Right lobe of liver (tissue), 6 donors: ENCODE results near the gene KCNE3. TPM values are rescaled to one million over a fixed set of nuclear protein-coding genes. Genes with fewer than 3 reads are reported as not detected.

Source experiments
- ATAC-seq, 4 donors: fragments of 200-7000 bp; cut with Tn5 transposase; one replicate each; pipeline ENCODE4 v1.9.1; 2020; ENCODE audit warnings: mild to moderate bottlenecking in 4 of 4, moderate library complexity in 4 of 4
- DNase-seq, 3 donors: peaks; one replicate each; pipeline ENCODE4 v3.0.0-alpha.2; 2020
- H3K27ac ChIP-seq, 3 donors: fragments of 200-600 bp; one replicate each; pipeline ENCODE4 v1.8.0; 2022
- H3K27me3 ChIP-seq, 2 donors: fragments of 200-600 bp; one replicate each; pipeline ENCODE4 v1.8.0; 2022
- H3K36me3 ChIP-seq, 4 donors: fragments of 200-600 bp; sonication (generic) in 1 of 4; one replicate each; pipeline versions ENCODE4 v1.5.1 to v1.8.0; 2017 to 2022; ENCODE audit warnings: control low read depth in 1 of 4
- H3K4me1 ChIP-seq, 4 donors: fragments of 200-600 bp; sonication (generic) in 1 of 4; one replicate each; pipeline versions ENCODE4 v1.5.1 to v1.8.0; 2017 to 2022; ENCODE audit warnings: control low read depth in 1 of 4
- H3K4me3 ChIP-seq, 3 donors: fragments of 200-600 bp; one replicate each; pipeline ENCODE4 v1.8.0; 2022
- H3K9me3 ChIP-seq, 4 donors: fragments of 200-600 bp; sonication (generic) in 1 of 4; one replicate each; pipeline versions ENCODE4 v1.5.1 to v1.8.0; 2017 to 2022; ENCODE audit warnings: control low read depth in 1 of 4
- POLR2A ChIP-seq: fragments of 450-650 bp; IDR thresholded peaks from one replicate; pipeline ENCODE4 v1.6.1; 2017; ENCODE audit warnings: antibody characterized with exemption, mild to moderate bottlenecking
- WGBS: methylation state at CpG from one replicate; pipeline ENCODE4 v1.1.6; 2018; ENCODE audit warnings: low coverage, low lambda C conversion rate; ENCODE audit not compliant: insufficient coverage; ENCODE audit errors: missing lambda C conversion rate; 5-methylcytosine and 5-hydroxymethylcytosine counted together
- intact Hi-C, 2 donors: fragments of 100-400 bp; cut with DNase I; formaldehyde crosslinking; loops; one replicate each; pipeline versions ENCODE4 v1.11.2 to v1.14.1; 2022
- total RNA-seq, 6 experiments: library from RNA; depleted of rRNA in 2 of 6; stranded (reverse); fragments of >200 nt in 2 of 6; fragmentation: NEBNext Ultra II Directional in 3 of 6; extraction: Animal tissue kit (Norgen Biotek cat#: 25700) in 3 of 6; gene quantifications; one replicate each; pipeline versions ENCODE4 v1.1.0 to v1.2.4, GENCODE V29; 2016 to 2023
- TF ChIP-seq, protein P1 (sequence below), 4 donors: fragments of 200-600 bp in 3 of 4; fragments of 450-650 bp in 1 of 4; IDR thresholded peaks; one replicate each; pipeline versions ENCODE4 v1.5.1 to v1.8.0; 2016 to 2022; ENCODE audit warnings: antibody characterized with exemption in 4 of 4, mild to moderate bottlenecking in 2 of 4
- donor health status: DM: no; HTN: yes; CAD: no.
- donor health status: DM: no; HTN: no; CAD: no.
- donor health status: DM: no; HTN: no; CAD: no.
- donor health status: DM: no; HTN: yes; CAD: no.
- donor health status: DM: no; HTN: yes; CAD: no.

The KCNE3 gene
- total RNA-seq, 6 experiments from 2014 or later = 1.3 to 7.6 (median 4.8) TPM

DNA sequence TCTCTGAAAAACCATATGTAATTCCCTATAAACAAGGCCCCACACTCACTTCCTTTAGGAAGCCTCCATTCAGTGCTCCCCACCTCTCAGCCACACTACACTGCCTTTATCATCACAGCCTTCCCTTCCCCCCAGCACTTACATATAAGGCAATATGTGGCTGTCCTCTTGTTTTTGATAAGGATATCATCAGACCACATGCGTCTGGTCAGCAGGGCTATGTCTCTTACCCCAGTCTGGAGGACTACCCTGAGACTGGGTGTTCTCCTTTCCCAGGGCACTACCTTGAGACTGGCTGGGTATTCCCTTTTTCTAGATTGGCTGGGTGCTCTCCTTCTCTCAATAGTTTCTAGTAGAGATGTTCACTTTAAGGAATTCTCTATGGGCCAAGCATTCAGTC is 7.8 kb downstream of the KCNE3 start:
- peaks cover 0 to 18% (median 6%) of the 10 kb centered on the region in 4 donors for H3K4me1 ChIP-seq
- intact Hi-C loops = loop anchor here in 1 of 2 donors (5.0 kb wide), 1 partner anchor 113 kb away; no protein-coding TSS in a partner anchor
- no peaks in the 10 kb centered on the region for H3K9me3 ChIP-seq
- H3K27ac ChIP-seq = no peak overlapping the region
- 40% methylated on average over 1 of the region's 1 CpG for WGBS
- no peak for TF ChIP-seq POLR2A
- TF ChIP-seq, protein P1, sequence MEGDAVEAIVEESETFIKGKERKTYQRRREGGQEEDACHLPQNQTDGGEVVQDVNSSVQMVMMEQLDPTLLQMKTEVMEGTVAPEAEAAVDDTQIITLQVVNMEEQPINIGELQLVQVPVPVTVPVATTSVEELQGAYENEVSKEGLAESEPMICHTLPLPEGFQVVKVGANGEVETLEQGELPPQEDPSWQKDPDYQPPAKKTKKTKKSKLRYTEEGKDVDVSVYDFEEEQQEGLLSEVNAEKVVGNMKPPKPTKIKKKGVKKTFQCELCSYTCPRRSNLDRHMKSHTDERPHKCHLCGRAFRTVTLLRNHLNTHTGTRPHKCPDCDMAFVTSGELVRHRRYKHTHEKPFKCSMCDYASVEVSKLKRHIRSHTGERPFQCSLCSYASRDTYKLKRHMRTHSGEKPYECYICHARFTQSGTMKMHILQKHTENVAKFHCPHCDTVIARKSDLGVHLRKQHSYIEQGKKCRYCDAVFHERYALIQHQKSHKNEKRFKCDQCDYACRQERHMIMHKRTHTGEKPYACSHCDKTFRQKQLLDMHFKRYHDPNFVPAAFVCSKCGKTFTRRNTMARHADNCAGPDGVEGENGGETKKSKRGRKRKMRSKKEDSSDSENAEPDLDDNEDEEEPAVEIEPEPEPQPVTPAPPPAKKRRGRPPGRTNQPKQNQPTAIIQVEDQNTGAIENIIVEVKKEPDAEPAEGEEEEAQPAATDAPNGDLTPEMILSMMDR (IDR thresholded peaks at IDR 0.05) = no peak
- H3K36me3 ChIP-seq = no peaks in the 10 kb centered on the region
- DNase-seq = no peak
- no peak overlapping the region for H3K4me3 ChIP-seq
- ATAC-seq = no peak
- no peaks in the 10 kb centered on the region for H3K27me3 ChIP-seq

DNA sequence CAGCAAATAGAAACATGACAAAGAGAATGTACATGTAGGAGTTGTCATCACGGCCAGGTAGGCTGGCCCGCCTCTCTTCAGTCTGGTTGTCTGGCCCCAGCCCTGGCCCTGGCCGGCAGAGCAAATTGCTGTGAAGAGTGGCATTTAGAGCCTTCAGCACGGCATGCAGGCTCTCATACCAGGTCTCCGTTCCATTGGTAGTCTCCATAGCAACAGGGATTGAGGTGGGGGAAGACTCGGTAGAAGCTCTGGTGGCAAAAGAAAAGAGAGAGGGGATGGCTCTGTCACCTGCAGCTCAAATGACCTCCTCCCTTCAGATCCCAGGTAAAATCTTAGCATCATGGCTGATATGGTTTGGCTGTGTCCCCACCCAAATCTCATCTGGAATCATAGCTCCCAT is 10.0 kb downstream of the KCNE3 start:
- H3K27me3 ChIP-seq = no peaks in the 10 kb centered on the region
- ATAC-seq (no peak), DNase-seq (no peak)
- H3K27ac ChIP-seq = no peak overlapping the region
- 93% methylated on average over 4 of the region's 6 CpGs for WGBS
- no peak overlapping the region for H3K4me3 ChIP-seq
- no peaks in the 10 kb centered on the region for H3K9me3 ChIP-seq
- intact Hi-C loops = loop anchor here in 1 of 2 donors (5.0 kb wide), 1 partner anchor 115 kb away; no protein-coding TSS in a partner anchor
- H3K4me1 ChIP-seq = peaks cover 0 to 15% (median 6%) of the 10 kb centered on the region in 4 donors
- no peaks in the 10 kb centered on the region for H3K36me3 ChIP-seq
- TF ChIP-seq, protein P1 (IDR thresholded peaks at IDR 0.05) = no peak
- TF ChIP-seq POLR2A = no peak

DNA sequence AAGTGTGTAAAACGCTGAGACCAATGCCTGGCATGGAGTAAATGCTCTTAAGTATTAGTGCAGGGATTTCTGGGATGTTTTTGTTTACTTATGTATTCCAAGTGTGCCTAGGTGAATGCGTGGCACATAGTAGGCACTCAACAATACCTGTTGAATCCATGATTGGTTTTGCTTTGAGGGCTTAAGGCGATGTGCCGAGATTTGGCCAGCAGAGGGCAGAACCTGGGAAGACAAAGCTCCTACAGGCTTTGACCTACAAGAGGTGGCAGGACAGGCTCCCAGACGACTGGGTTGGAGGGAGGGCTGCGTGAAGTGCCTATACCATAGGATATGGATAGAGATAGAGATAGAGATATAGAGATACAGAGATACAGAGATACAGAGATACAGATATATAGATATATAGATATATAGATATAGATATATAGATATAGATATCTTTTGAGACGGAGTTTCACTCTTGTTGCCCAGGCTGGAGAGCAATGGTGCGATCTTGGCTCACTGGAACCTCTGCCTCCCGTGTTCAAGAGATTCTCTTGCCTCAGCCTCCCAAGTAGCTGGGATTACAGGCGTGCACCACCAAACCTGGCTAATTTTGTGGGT is 13.9 kb downstream of the KCNE3 start:
- H3K27ac ChIP-seq = no peak overlapping the region
- DNase-seq (peak; percentile 69 to 73 (median 72)), ATAC-seq (peak; percentile 81 to 85 (median 82))
- TF ChIP-seq, protein P1 (IDR thresholded peaks at IDR 0.05) = peak; percentile 79 to 84 (median 82)
- TF ChIP-seq POLR2A = no peak
- no peaks in the 10 kb centered on the region for H3K27me3 ChIP-seq
- intact Hi-C loops = loop anchor here in 1 of 2 donors (5.0 kb wide), 1 partner anchor 119 kb away; no protein-coding TSS in a partner anchor
- no peaks in the 10 kb centered on the region for H3K36me3 ChIP-seq
- 24% methylated on average over 10 of the region's 10 CpGs for WGBS
- no peak overlapping the region for H3K4me3 ChIP-seq
- H3K9me3 ChIP-seq = no peaks in the 10 kb centered on the region
- H3K4me1 ChIP-seq = no peaks in the 10 kb centered on the region

DNA sequence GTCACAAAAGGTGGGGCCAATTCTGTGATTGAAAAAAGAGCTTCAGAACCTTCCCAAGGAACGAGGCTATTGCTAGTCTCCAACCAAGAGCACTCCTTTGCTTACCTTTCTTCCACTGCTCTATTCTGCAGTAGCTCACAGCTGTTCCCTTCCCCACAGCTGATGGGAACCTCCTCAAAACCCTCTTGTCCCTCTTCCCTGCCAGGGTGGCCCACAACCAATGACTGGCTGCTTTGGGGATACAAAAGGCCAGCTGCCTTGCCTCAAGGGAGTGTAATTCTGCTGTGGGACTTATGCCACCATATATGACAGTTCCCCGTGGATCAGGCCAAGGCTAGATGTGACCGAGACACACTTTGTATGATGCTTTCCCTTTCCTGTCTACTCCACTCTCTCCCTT is 15.0 kb downstream of the KCNE3 start:
- H3K4me1 ChIP-seq = no peaks in the 10 kb centered on the region
- no peaks in the 10 kb centered on the region for H3K36me3 ChIP-seq
- no peaks in the 10 kb centered on the region for H3K27me3 ChIP-seq
- no peak for ATAC-seq
- intact Hi-C loops = loop anchor here in 1 of 2 donors (5.0 kb wide), 1 partner anchor 120 kb away; no protein-coding TSS in a partner anchor
- H3K9me3 ChIP-seq = no peaks in the 10 kb centered on the region
- 64% methylated on average over 3 of the region's 3 CpGs for WGBS
- no peak for TF ChIP-seq POLR2A
- TF ChIP-seq, protein P1 (IDR thresholded peaks at IDR 0.05) = no peak
- no peak for DNase-seq
- H3K4me3 ChIP-seq = no peak overlapping the region
- H3K27ac ChIP-seq = no peak overlapping the region
